SK-N-SH (cell line): ENCODE results near the gene PLRG1.

Experiments used
- EP300 ChIP-seq, 2 experiments: IDR thresholded peaks; 2 replicates each; pipeline versions ENCODE4 v1.4.0 to v1.6.1; 2012; ENCODE audit warnings: borderline replicate concordance in 1 of 2, low read depth in 1 of 2, low read length in 1 of 2
- EZH2phosphoT487 ChIP-seq: fragments of 200-600 bp; sonication (generic); IDR thresholded peaks from 2 replicates; pipeline ENCODE4 v1.6.1; 2017; ENCODE audit warnings: low read depth, mixed run types, mild to moderate bottlenecking, antibody characterized with exemption, moderate library complexity, borderline replicate concordance
- TCF12 ChIP-seq: IDR thresholded peaks from 2 replicates; pipeline ENCODE4 v1.4.0; 2012
- TF ChIP-seq, protein P1 (sequence below): fragments of 200-600 bp; sonication (generic); IDR thresholded peaks from 2 replicates; pipeline ENCODE4 v1.6.1; 2017; ENCODE audit warnings: antibody characterized with exemption, mild to moderate bottlenecking, moderate library complexity
- TF ChIP-seq, protein P2 (sequence below): fragments of 150-350 bp; IDR thresholded peaks from 2 replicates; pipeline ENCODE4 v1.6.1; 2017; ENCODE audit warnings: antibody characterized with exemption, low read length, low read depth, borderline replicate concordance

DNA sequence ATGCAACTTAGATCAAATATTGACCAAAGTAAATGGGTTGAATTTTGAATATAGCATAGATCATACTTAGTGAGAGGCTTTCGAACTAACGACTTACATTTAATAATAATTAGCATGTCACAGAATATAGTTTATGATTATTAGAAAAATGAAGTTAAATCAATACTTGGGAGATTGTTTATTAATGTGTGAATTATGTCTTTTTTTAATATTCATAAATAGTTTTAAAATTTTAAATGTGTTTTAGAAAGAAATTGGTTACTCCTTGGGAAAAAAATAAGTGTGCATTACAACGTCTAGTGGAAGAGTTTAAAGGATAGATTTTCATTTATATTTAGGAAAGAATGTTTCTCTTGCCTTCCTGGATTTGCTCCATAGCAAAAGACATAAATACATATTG, 33.0 kb upstream of the PLRG1 start:
- TF ChIP-seq EZH2phosphoT487: no peak
- TF ChIP-seq, protein P1, sequence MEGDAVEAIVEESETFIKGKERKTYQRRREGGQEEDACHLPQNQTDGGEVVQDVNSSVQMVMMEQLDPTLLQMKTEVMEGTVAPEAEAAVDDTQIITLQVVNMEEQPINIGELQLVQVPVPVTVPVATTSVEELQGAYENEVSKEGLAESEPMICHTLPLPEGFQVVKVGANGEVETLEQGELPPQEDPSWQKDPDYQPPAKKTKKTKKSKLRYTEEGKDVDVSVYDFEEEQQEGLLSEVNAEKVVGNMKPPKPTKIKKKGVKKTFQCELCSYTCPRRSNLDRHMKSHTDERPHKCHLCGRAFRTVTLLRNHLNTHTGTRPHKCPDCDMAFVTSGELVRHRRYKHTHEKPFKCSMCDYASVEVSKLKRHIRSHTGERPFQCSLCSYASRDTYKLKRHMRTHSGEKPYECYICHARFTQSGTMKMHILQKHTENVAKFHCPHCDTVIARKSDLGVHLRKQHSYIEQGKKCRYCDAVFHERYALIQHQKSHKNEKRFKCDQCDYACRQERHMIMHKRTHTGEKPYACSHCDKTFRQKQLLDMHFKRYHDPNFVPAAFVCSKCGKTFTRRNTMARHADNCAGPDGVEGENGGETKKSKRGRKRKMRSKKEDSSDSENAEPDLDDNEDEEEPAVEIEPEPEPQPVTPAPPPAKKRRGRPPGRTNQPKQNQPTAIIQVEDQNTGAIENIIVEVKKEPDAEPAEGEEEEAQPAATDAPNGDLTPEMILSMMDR: no peak
- TF ChIP-seq TCF12: no peak
- TF ChIP-seq EP300 (IDR thresholded peaks at IDR 0.05; ENCODE audit: borderline replicate concordance in 1 of 2, low read depth in 1 of 2, low read length in 1 of 2): no peak
- TF ChIP-seq, protein P2, sequence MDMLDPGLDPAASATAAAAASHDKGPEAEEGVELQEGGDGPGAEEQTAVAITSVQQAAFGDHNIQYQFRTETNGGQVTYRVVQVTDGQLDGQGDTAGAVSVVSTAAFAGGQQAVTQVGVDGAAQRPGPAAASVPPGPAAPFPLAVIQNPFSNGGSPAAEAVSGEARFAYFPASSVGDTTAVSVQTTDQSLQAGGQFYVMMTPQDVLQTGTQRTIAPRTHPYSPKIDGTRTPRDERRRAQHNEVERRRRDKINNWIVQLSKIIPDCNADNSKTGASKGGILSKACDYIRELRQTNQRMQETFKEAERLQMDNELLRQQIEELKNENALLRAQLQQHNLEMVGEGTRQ: no peak
